ENCODE data around the gene MYO16.

DNA sequence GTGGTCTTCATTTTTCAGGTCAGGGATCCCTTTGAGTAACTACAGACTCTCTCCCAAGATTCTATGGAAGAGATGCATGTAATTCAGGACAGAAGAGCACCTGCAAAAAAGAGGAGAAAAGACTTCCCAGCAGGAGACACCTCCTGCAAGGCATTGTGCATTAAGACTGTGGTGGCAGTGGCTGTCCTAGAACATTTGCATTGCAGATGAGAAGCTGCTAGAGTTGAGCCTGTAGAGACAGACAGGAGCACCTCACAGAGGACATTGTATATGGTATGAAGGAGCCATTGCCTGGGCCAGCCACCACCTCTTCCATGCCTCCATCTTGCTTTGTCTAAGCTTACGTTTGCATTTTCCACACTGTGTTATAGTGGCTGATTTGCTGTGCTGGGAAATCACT is 11.2 kb upstream of the MYO16 start:
- TF ChIP-seq, protein P1, sequence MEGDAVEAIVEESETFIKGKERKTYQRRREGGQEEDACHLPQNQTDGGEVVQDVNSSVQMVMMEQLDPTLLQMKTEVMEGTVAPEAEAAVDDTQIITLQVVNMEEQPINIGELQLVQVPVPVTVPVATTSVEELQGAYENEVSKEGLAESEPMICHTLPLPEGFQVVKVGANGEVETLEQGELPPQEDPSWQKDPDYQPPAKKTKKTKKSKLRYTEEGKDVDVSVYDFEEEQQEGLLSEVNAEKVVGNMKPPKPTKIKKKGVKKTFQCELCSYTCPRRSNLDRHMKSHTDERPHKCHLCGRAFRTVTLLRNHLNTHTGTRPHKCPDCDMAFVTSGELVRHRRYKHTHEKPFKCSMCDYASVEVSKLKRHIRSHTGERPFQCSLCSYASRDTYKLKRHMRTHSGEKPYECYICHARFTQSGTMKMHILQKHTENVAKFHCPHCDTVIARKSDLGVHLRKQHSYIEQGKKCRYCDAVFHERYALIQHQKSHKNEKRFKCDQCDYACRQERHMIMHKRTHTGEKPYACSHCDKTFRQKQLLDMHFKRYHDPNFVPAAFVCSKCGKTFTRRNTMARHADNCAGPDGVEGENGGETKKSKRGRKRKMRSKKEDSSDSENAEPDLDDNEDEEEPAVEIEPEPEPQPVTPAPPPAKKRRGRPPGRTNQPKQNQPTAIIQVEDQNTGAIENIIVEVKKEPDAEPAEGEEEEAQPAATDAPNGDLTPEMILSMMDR (IDR thresholded peaks at IDR 0.05), result no peak
- no peak for TF ChIP-seq POLR2A (IDR thresholded peaks at IDR 0.05)

Data from ovary (tissue), 3 donors.